NCI-H2227 treated with DMSO at 0.1 percent for 48 hours (cell line): ENCODE data around the gene KDM2A.

Source experiments
- DNase-seq: peaks from one replicate; lab custom pipeline; 2025; lab: John Stamatoyannopoulos, UW

The KDM2A gene

GRCh38 chr11:67273260-67273990 lies 154.4 kb downstream of the KDM2A start:
- DNase-seq: no peak

- no peak for DNase-seq
Observed at GRCh38 chr11:67274768-67275605, 155.9 kb downstream of the KDM2A start.

GRCh38 chr11:67275606-67276409 lies 156.7 kb downstream of the KDM2A start:
- DNase-seq: no peak

- DNase-seq: no peak
Observed at GRCh38 chr11:67276781-67277230, 157.7 kb downstream of the KDM2A start.

- peak; percentile 33 for DNase-seq
Observed at GRCh38 chr11:67277231-67277961, 158.3 kb downstream of the KDM2A start.

- DNase-seq: no peak
Observed at GRCh38 chr11:67278135-67278938, 159.3 kb downstream of the KDM2A start.

GRCh38 chr11:67278939-67279588 lies 160.0 kb downstream of the KDM2A start:
- no peak for DNase-seq

GRCh38 chr11:67279589-67280340 lies 160.7 kb downstream of the KDM2A start:
- DNase-seq: no peak

GRCh38 chr11:67280341-67280787 lies 161.3 kb downstream of the KDM2A start:
- no peak for DNase-seq

GRCh38 chr11:67280788-67281551 lies 161.9 kb downstream of the KDM2A start:
- DNase-seq: no peak

GRCh38 chr11:67281552-67282150 lies 162.6 kb downstream of the KDM2A start:
- no peak for DNase-seq

GRCh38 chr11:67282155-67282875 lies 163.3 kb downstream of the KDM2A start:
- no peak for DNase-seq

- no peak for DNase-seq
Observed at GRCh38 chr11:67282876-67283371, 163.9 kb downstream of the KDM2A start.

- DNase-seq: no peak
Observed at GRCh38 chr11:67283481-67283963, 164.5 kb downstream of the KDM2A start.

GRCh38 chr11:67284811-67285540 lies 165.9 kb downstream of the KDM2A start:
- no peak for DNase-seq
